AG04450 (cell line): Measurements from ENCODE around the gene EDC3. TPM values are rescaled to one million over a fixed set of nuclear protein-coding genes. Genes with fewer than 3 reads are reported as not detected.

ENCODE experiments used
- CTCF ChIA-PET: fragments of 300-600, 350-600 bp; formaldehyde crosslinking; extraction: SDS; loops from one replicate; lab custom pipeline; 2022; ENCODE audit warnings: antibody characterized with exemption, inconsistent platforms; lab: Charles Lee
- POLR2A ChIA-PET: fragments of 350-600 bp; formaldehyde crosslinking; extraction: SDS; loops from one replicate; lab custom pipeline; 2021; ENCODE audit warnings: antibody characterized with exemption, inconsistent platforms; lab: Yijun Ruan, JAX
- DNase-seq: peaks from one replicate; pipeline ENCODE4 v3.0.0-alpha.2; 2011; ENCODE audit warnings: low read depth, low spot score
- H3K27ac ChIP-seq: one replicate; pipeline ENCODE4 v1.5.1; 2012; ENCODE audit warnings: low read depth, low read length, control low read depth
- H3K27me3 ChIP-seq: one replicate; pipeline ENCODE4 v1.6.0; 2012; ENCODE audit warnings: low read length; ENCODE audit not compliant: control insufficient read depth, insufficient read depth
- H3K4me3 ChIP-seq: 2 replicates; pipeline ENCODE4 v1.5.1; 2011; ENCODE audit warnings: mild to moderate bottlenecking, low read depth, low read length, control low read depth
- H3K9me3 ChIP-seq: 2 replicates; pipeline ENCODE4 v1.5.1; 2012; ENCODE audit warnings: low read length; ENCODE audit not compliant: control insufficient read depth, insufficient read depth
- polyA plus RNA-seq: library from polyadenylated mRNA; depleted of rRNA; stranded (reverse); fragments of >200 nt; gene quantifications from 2 replicates; pipeline ENCODE4 v1.2.3, GENCODE V29; 2011
- TF ChIP-seq, protein P1 (sequence below): IDR thresholded peaks from 2 replicates; pipeline ENCODE4 v1.5.1; 2011; ENCODE audit warnings: low read depth, low read length, control low read depth, inconsistent platforms

Gene EDC3
- polyA plus RNA-seq, 1 experiment, result 37.1 TPM

DNA sequence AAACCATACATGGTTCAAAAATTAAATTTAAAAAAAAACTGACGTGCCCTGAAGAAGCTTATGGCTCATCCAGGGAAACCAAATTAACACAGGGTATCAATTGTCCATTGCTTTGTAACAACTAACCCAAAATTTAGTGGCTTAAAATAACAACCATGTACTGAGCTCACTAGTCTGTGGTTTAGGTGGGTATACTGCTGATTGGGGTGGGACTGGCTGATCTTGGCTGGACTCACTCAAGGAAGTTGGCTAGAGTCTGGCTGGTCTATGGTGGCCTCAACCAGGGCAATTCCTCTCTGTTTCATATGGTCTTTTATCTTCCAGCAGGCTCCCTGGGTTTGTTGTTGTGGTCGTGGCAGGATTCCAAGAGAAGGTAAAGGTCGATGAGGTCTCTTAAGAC, 14.1 kb upstream of the EDC3 start:
- no peak overlapping the region for H3K27ac ChIP-seq
- no peak overlapping the region for H3K4me3 ChIP-seq
- no peaks in the 10 kb centered on the region for H3K27me3 ChIP-seq
- ChIA-PET POLR2A (no interaction called here), CTCF (interaction anchor here (0.5 to 1.1 kb wide), 2 partner anchors 31 to 61 kb away, joined by 3 read pairs; no protein-coding TSS in a partner anchor)
- DNase-seq, result no peak
- no peaks in the 10 kb centered on the region for H3K9me3 ChIP-seq
- TF ChIP-seq, protein P1, sequence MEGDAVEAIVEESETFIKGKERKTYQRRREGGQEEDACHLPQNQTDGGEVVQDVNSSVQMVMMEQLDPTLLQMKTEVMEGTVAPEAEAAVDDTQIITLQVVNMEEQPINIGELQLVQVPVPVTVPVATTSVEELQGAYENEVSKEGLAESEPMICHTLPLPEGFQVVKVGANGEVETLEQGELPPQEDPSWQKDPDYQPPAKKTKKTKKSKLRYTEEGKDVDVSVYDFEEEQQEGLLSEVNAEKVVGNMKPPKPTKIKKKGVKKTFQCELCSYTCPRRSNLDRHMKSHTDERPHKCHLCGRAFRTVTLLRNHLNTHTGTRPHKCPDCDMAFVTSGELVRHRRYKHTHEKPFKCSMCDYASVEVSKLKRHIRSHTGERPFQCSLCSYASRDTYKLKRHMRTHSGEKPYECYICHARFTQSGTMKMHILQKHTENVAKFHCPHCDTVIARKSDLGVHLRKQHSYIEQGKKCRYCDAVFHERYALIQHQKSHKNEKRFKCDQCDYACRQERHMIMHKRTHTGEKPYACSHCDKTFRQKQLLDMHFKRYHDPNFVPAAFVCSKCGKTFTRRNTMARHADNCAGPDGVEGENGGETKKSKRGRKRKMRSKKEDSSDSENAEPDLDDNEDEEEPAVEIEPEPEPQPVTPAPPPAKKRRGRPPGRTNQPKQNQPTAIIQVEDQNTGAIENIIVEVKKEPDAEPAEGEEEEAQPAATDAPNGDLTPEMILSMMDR, result no peak

DNA sequence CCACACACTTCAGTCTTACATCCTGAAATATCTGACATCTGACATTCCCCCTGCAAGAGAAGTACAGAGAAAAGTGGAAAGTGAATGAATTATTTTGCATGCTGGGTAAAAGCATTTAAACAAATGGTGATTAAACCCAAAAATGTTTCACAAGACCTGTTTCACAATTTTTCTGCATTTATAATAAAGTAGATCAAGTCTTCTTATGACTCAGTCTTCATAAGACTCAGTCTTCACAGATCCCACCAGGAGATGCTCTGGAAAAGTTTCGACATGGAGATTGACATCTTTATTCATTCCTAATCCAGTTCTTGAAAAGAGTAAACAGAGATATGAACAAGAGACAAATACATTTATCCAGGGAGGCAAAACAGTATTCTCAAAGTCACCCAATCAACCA, 13.2 kb upstream of the EDC3 start:
- POLR2A ChIA-PET, result no interaction called here
- no peaks in the 10 kb centered on the region for H3K27me3 ChIP-seq
- no peaks in the 10 kb centered on the region for H3K9me3 ChIP-seq
- TF ChIP-seq, protein P1, result no peak
- DNase-seq, result no peak
- CTCF ChIA-PET, result interaction anchor here (1.1 kb wide), 1 partner anchor 62 kb away, joined by 3 read pairs; no protein-coding TSS in a partner anchor
- no peak overlapping the region for H3K4me3 ChIP-seq
- no peak overlapping the region for H3K27ac ChIP-seq

DNA sequence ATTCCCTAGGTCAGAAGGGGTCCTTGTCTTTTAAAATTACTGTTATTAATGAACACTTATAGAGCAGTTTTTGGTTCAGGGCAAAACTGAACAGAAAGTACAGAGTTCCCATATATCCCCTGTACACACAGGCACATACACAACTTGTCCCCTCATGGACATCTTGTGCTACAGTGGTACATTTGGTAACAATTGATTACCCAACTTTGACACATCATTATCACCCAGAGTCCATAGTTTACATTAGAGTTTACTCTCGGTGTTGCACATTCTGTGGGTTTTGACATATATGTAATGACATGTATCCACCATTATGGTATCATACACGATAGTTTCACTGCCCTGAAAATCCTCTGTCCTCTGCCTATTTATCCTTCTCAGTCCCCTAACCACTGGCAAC, 984 bp upstream of the EDC3 start:
- H3K4me3 ChIP-seq, result peak overlapping the region; percentile 93
- peaks cover 2% of the 10 kb centered on the region for H3K27me3 ChIP-seq
- CTCF ChIA-PET, result interaction anchor here (1.6 kb wide), 1 partner anchor 65 kb away, joined by 10 read pairs; no protein-coding TSS in a partner anchor
- DNase-seq, result no peak
- no peak overlapping the region for H3K27ac ChIP-seq
- POLR2A ChIA-PET, result interaction anchor here (0.5 kb wide), 1 partner anchor 122 kb away, joined by 7 read pairs; no protein-coding TSS in a partner anchor
- TF ChIP-seq, protein P1, result no peak
- H3K9me3 ChIP-seq, result peaks cover 3% of the 10 kb centered on the region; the same call in 1 of the 2 replicates

DNA sequence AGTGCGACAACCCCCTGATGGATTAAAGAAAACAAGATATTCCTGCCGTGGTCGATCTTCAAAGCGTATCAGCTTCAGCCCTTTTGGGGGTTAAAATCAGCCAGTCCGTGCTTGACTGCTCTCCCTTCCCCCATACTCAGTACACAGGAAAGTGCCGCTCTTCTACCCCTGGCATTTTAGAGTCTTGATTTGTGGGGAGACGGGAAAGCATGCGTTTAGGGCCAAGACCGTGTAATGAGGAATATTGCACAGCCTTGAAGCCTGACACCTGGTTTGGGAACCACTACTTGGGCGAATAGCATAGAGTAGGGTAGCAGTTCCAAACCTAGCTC, 540 bp upstream of the EDC3 start:
- DNase-seq, result no peak
- H3K4me3 ChIP-seq, result peak overlapping the region; percentile 93
- TF ChIP-seq, protein P1, result no peak
- POLR2A ChIA-PET, result interaction anchor here (0.5 kb wide), 1 partner anchor 121 kb away, joined by 7 read pairs; no protein-coding TSS in a partner anchor
- peaks cover 3% of the 10 kb centered on the region; the same call in 1 of the 2 replicates for H3K9me3 ChIP-seq
- no peak overlapping the region for H3K27ac ChIP-seq
- CTCF ChIA-PET, result interaction anchor here (1.6 kb wide), 1 partner anchor 65 kb away, joined by 10 read pairs; no protein-coding TSS in a partner anchor
- H3K27me3 ChIP-seq, result peaks cover 2% of the 10 kb centered on the region

DNA sequence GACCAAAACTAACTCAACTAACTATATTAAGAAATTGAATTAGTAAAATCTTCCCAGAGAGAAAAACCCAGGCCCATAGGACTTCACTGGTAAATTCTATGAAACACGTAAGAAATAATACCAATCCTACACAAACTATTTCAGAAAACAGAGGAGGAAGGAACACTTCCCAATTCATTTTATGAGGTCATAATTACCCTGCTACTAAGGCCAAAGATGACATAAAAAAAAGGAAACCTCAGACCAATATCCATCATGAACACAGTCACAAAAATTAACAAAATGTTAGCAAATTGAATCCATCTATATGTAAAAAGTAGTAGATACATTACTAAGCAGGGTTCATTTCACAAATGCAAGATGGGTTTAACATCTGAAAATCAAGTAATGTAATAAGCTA, 3.5 kb downstream of the EDC3 start:
- TF ChIP-seq, protein P1, result no peak
- Histone ChIP-seq H3K27me3 (no peaks in the 10 kb centered on the region), H3K4me3 (no peak overlapping the region), H3K9me3 (peaks cover 3% of the 10 kb centered on the region; the same call in 1 of the 2 replicates), H3K27ac (no peak overlapping the region)
- ChIA-PET CTCF (interaction anchor here (0.6 kb wide), 1 partner anchor 303 kb away, joined by 4 read pairs; no protein-coding TSS in a partner anchor), POLR2A (no interaction called here)
- no peak for DNase-seq
